HG02938 (cell line): ENCODE data around the gene PCSK6.

Experiments
- ATAC-seq: cut with Tn5 transposase; IDR thresholded peaks from one replicate; pipeline ENCODE4 v1.9.1; 2021; ENCODE audit warnings: mild to moderate bottlenecking, moderate library complexity; ENCODE audit not compliant: unreplicated experiment

The PCSK6 gene

GRCh38 chr15:101523560-101523940 lies 34.0 kb upstream of the PCSK6 start:
- ATAC-seq = no peak

GRCh38 chr15:101522621-101523559 lies 33.4 kb upstream of the PCSK6 start:
- no peak for ATAC-seq

GRCh38 chr15:101522091-101522490 lies 32.6 kb upstream of the PCSK6 start:
- no peak for ATAC-seq

- ATAC-seq = no peak
Observed at GRCh38 chr15:101521591-101521990, 32.1 kb upstream of the PCSK6 start.

GRCh38 chr15:101521069-101521468 lies 31.6 kb upstream of the PCSK6 start:
- ATAC-seq = no peak

GRCh38 chr15:101520395-101520794 lies 30.9 kb upstream of the PCSK6 start:
- no peak for ATAC-seq

- no peak for ATAC-seq
Observed at GRCh38 chr15:101517504-101517903, 28.0 kb upstream of the PCSK6 start.

GRCh38 chr15:101514318-101514717 lies 24.8 kb upstream of the PCSK6 start:
- ATAC-seq = no peak

- ATAC-seq = no peak
Observed at GRCh38 chr15:101511717-101512116, 22.2 kb upstream of the PCSK6 start.

- no peak for ATAC-seq
Observed at GRCh38 chr15:101510212-101511197, 21.0 kb upstream of the PCSK6 start.

- ATAC-seq = no peak
Observed at GRCh38 chr15:101509279-101509678, 19.8 kb upstream of the PCSK6 start.

- ATAC-seq = no peak
Observed at GRCh38 chr15:101506491-101506890, 17.0 kb upstream of the PCSK6 start.

GRCh38 chr15:101505610-101506337 lies 16.3 kb upstream of the PCSK6 start:
- peak; percentile 61 for ATAC-seq

GRCh38 chr15:101504866-101505609 lies 15.5 kb upstream of the PCSK6 start:
- ATAC-seq = no peak

GRCh38 chr15:101504373-101504772 lies 14.9 kb upstream of the PCSK6 start:
- ATAC-seq = no peak

- no peak for ATAC-seq
Observed at GRCh38 chr15:101503296-101503599, 13.7 kb upstream of the PCSK6 start.

GRCh38 chr15:101502572-101503295 lies 13.2 kb upstream of the PCSK6 start:
- no peak for ATAC-seq

GRCh38 chr15:101501703-101502373 lies 12.3 kb upstream of the PCSK6 start:
- peak; percentile 57 for ATAC-seq
